Activated T-cell treated with anti-CD3 and anti-CD28 coated beads, Interleukin-2, amount 50 U/mL, for 72 hours (primary cell): ENCODE measurements around the gene ZCCHC14. TPM values are rescaled to one million over a fixed set of nuclear protein-coding genes. Genes with fewer than 3 reads are reported as not detected.
"Not testable (repeated sequence)": the region's sequence is repeated elsewhere in the genome, so short reads cannot be mapped to it uniquely, and the experiment has no call there.

Experiments used
- ATAC-seq, 2 donors: fragments of 150-1000 bp; cut with Tn5 transposase; replicated peaks in 1 of 2; 2 replicates each; pipeline ENCODE4 v1.10.0; 2021; ENCODE audit warnings: moderate library complexity in 2 of 2, mild to moderate bottlenecking in 1 of 2
- DNase-seq, 2 donors: peaks; one replicate each; pipeline ENCODE4 v3.0.0; 2021 to 2022; ENCODE audit warnings: mixed read lengths in 1 of 2
- H3K27ac Mint-ChIP-seq: one replicate; pipeline ENCODE4 v1.8.0; 2022; ENCODE audit warnings: mild to moderate bottlenecking, moderate library complexity, mixed read lengths
- H3K27me3 Mint-ChIP-seq: one replicate; pipeline ENCODE4 v1.8.0; 2022; ENCODE audit warnings: low read depth, mixed read lengths
- H3K36me3 Mint-ChIP-seq, 2 donors: one replicate each; pipeline ENCODE4 v1.8.0; 2022; ENCODE audit warnings: mixed read lengths in 2 of 2, mild to moderate bottlenecking in 1 of 2; ENCODE audit not compliant: insufficient read depth in 2 of 2
- H3K4me1 Mint-ChIP-seq: one replicate; pipeline ENCODE4 v1.8.0; 2022; ENCODE audit warnings: low read depth, mixed read lengths
- H3K4me3 Mint-ChIP-seq, 2 donors: one replicate each; pipeline ENCODE4 v1.8.0; 2022; ENCODE audit warnings: mild to moderate bottlenecking in 2 of 2, mixed read lengths in 2 of 2, moderate library complexity in 2 of 2
- H3K9me3 Mint-ChIP-seq, 2 donors: one replicate each; pipeline ENCODE4 v1.8.0; 2022; ENCODE audit warnings: mixed read lengths in 2 of 2
- total RNA-seq, 2 donors: library from RNA; stranded (reverse); gene quantifications; one replicate each; pipeline ENCODE4 v1.2.3, GENCODE V29; 2022

Gene ZCCHC14
- total RNA-seq, 2 donors from 2014 or later, result 13.6 to 14.1 TPM

GRCh38 chr16:87407511-87408112, 85.2 kb downstream of the ZCCHC14 start:
- Mint-ChIP-seq H3K36me3 (peaks cover 5 to 18% of the 10 kb centered on the region in 2 donors), H3K27me3 (no peaks in the 10 kb centered on the region), H3K9me3 (no peaks in the 10 kb centered on the region), H3K4me3 (no peak overlapping the region), H3K27ac (peak overlapping the region; percentile 63), H3K4me1 (peaks cover 6% of the 10 kb centered on the region)
- DNase-seq (no peak), ATAC-seq (peak in 1 of 2 donors; percentile 38)

- ATAC-seq (peak in 1 of 2 donors; percentile 6), DNase-seq (no peak)
- Mint-ChIP-seq H3K27ac (no peak overlapping the region), H3K27me3 (no peaks in the 10 kb centered on the region), H3K4me3 (no peak overlapping the region), H3K36me3 (peaks cover 5 to 22% of the 10 kb centered on the region in 2 donors), H3K9me3 (no peaks in the 10 kb centered on the region), H3K4me1 (peaks cover 6% of the 10 kb centered on the region)
These were observed 86.2 kb downstream of the ZCCHC14 start for GRCh38 chr16:87406495-87407088.

DNA sequence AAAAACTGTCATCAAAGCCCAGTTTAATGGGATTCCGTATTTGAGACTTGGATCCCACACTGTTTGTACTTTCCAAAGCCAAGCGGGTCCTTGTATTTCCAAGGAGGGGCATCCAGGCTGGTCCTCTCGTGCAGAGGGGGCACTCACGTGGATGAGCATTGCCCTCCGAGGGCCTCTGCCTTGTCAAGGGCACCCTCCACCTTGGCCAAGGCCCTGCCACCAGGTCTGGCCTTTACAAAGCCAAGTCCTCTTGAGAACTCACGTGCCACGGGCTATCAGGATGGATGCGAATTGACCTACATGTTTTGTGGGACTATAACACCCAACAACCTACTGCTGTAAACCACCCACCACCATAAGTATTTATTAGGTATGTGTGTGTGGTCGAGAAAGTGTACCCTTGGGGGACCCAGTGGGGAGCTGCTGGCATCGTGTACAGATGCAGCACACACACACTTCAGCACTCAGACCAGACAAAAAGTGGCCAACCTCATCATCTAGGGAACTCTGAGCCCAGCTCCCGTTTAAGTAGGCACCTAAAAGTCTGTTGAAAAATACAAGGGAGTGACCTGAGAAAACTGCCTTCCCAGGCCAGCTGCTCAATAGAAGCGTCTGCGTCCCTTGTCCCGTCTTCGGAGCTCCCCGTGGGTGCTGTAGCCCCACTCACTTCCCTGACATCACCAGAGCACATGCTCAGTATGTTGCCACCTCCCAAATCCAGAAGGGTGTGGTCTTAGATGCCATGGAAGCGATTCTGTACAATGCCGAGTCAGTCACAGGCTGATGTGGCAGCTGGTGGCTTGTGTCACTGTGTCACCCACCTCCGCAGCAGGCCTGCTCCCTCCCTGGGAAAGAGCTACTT, 87.8 kb downstream of the ZCCHC14 start:
- H3K4me1 Mint-ChIP-seq, result peaks cover 6% of the 10 kb centered on the region
- H3K27ac Mint-ChIP-seq, result no peak overlapping the region
- peaks cover 6 to 32% of the 10 kb centered on the region in 2 donors for H3K36me3 Mint-ChIP-seq
- H3K27me3 Mint-ChIP-seq, result no peaks in the 10 kb centered on the region
- H3K9me3 Mint-ChIP-seq, result no peaks in the 10 kb centered on the region
- no peak overlapping the region for H3K4me3 Mint-ChIP-seq
- ATAC-seq (peak in 1 of 2 donors; percentile 22), DNase-seq (no peak)

- Mint-ChIP-seq H3K4me1 (peaks cover 42% of the 10 kb centered on the region), H3K27me3 (no peaks in the 10 kb centered on the region), H3K36me3 (peaks cover 11 to 25% of the 10 kb centered on the region in 2 donors), H3K4me3 (peak overlapping the region; percentile 54 to 64), H3K9me3 (no peaks in the 10 kb centered on the region), H3K27ac (peak overlapping the region; percentile 97)
- DNase-seq, result no peak
- no peak for ATAC-seq
These were observed 97.5 kb downstream of the ZCCHC14 start for GRCh38 chr16:87395181-87395842.

DNA sequence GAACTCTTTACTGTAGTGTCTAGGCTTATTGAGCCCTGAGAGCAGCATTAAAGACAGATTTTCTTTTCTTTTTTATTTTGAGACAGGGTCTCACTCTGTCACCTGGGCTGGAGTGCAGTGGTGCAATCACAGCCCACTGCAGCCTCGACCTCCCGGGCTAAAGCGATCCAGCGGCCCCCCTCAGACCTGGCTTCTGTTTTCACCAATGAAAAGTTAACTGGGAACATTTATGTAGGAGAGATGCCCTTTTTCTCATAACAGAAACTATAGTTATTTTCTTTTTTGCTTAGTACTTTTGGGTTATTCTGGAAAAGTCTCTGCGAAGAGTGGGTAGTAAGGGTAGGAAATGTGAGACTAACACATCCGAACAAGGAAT, 99.2 kb downstream of the ZCCHC14 start:
- H3K27ac Mint-ChIP-seq, result peak overlapping the region; percentile 97
- peaks cover 11 to 21% of the 10 kb centered on the region in 2 donors for H3K36me3 Mint-ChIP-seq
- ATAC-seq, result no peak
- DNase-seq, result no peak
- no peaks in the 10 kb centered on the region for H3K27me3 Mint-ChIP-seq
- peaks cover 55% of the 10 kb centered on the region for H3K4me1 Mint-ChIP-seq
- H3K4me3 Mint-ChIP-seq, result peak overlapping the region; percentile 89 to 98
- no peaks in the 10 kb centered on the region for H3K9me3 Mint-ChIP-seq

DNA sequence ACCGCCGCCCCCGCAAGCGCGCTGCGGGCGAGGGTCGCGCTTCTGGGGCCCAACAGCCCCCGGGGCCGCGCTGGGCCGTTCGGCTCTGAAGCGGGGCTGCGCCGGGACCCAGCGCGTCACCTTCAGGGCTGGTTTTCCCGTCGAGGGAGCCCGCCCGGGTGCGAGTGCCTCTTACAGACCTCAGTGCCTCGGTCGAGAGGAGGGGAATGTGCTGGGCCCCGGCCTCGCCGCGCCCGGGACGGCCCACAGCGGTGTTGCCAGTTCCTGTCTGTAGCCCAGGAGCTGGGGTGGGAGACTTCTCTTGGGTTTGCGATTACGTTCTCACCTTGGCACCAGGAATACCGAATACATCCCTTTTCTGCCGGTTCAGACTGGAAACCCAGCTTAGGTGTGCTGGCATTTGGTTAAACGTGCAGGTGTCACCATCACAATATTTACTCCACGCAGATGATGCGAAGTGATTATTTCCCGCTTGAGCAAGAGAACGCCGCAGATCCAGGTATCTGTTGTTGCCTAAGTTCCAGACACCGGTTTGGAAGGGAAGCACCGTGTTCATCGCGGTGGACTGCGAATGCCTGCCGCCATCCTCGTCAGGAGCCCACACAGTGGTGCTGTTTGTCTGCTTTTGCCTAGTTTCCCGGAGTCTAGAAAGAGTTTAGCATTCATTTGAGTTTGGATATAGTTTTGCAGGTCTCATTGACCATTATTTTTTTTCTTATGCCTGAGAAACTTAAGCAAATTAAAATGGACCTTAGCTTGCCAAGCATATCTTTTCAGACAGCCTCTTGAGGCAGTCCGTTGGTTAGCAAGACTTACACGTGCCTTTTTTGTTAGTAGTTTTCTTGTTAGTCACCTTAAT, 99.8 kb downstream of the ZCCHC14 start:
- peak; percentile 55 to 62 for DNase-seq
- Mint-ChIP-seq H3K4me3 (peak overlapping the region; percentile 89 to 98), H3K27ac (peak overlapping the region; percentile 97), H3K36me3 (peaks cover 11 to 18% of the 10 kb centered on the region in 2 donors), H3K27me3 (no peaks in the 10 kb centered on the region), H3K4me1 (peaks cover 62% of the 10 kb centered on the region), H3K9me3 (no peaks in the 10 kb centered on the region)
- ATAC-seq, result no peak

- H3K27ac Mint-ChIP-seq, result peak within 1 kb of the TSS; percentile 98
- peaks cover 0 to 1% of the 10 kb centered on the region in 2 donors for H3K9me3 Mint-ChIP-seq
- peaks cover 68% of the 10 kb centered on the region for H3K4me1 Mint-ChIP-seq
- DNase-seq (peak; percentile 97 to 100), ATAC-seq (peak; percentile 72 to 76)
- peak within 1 kb of the TSS; percentile 93 to 98 for H3K4me3 Mint-ChIP-seq
- no peaks in the 10 kb centered on the region for H3K27me3 Mint-ChIP-seq
- peaks cover 11 to 18% of the 10 kb centered on the region in 2 donors for H3K36me3 Mint-ChIP-seq
These were observed 100.6 kb downstream of the ZCCHC14 start, which contains the start of gene MAP1LC3B for GRCh38 chr16:87391950-87392820. Gene MAP1LC3B (plus strand): TSS chr16:87392336. CDS start chr16:87392428, 92 bp downstream.

DNA sequence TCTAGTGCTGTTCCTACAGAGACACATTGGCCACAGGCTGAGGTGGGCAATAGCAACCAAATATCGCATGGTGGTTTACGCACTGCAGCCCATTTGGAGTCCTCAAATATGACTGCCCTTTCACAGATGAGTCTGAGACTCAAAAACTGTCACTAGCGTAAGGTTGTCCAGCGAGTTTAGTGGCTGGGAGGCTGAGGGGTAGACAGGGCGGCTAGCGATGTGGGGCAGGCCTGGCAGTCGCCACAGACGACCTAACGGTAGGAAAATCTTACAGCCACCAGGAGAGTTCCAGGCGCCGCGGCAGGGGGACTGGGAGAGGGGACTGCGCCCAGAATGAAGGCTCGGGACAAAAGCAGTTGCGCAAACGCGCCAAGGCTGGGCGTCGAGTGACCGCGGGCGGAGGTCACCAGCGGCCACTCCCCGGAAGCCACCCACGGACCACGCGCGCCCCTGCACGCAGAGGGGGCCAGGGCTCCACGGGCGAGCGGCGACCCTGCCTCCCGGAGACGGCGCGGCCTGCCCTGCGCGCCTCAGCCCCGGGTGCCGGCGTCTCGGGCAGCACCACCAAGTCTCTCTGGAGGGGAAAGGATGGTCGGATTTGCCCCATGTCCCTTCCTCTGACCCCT, 101.4 kb downstream of the ZCCHC14 start:
- Mint-ChIP-seq H3K36me3 (peaks cover 11 to 17% of the 10 kb centered on the region in 2 donors), H3K27me3 (no peaks in the 10 kb centered on the region), H3K9me3 (peaks cover 0 to 2% of the 10 kb centered on the region in 2 donors), H3K27ac (peak overlapping the region; percentile 98), H3K4me1 (peaks cover 67% of the 10 kb centered on the region), H3K4me3 (peak overlapping the region; percentile 93 to 94)
- DNase-seq (no peak), ATAC-seq (no peak)

DNA sequence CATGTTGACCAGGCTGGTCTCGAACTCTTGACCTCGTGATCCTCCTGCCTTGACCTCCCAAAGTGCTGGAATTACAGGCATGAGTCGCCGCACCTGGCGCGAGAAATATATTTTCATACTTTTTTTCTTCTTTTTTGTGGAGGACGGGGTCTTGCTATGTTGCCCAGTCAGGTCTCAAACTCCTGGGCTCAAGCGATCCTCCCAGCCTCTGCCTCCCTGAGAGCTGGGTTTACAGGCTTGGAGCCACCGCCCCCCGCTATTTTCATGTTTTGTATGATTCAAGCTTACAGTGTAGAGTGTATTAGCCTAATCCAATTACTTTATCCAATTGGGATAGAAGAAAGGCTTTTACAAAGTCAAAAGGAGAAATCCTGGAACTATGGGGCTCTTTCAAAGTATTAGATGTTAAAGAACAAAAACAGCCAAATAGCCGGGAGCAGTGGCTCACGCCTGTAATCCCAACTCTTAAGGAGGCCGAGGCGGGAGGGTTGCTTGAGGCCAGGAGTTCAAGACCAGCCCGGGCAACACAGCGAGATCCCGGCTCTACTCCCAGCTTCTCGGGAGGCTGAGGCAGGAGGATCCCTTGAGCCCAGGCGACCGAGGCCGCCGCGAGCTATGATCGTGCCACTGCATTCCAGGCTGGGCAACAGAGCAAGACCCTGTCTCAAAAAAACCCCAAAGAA, 102.0 kb downstream of the ZCCHC14 start:
- Mint-ChIP-seq H3K36me3 (peaks cover 11 to 16% of the 10 kb centered on the region in 2 donors), H3K9me3 (peaks cover 0 to 2% of the 10 kb centered on the region in 2 donors), H3K27me3 (no peaks in the 10 kb centered on the region), H3K27ac (peak overlapping the region; percentile 98), H3K4me3 (peak overlapping the region; percentile 93 to 94), H3K4me1 (peaks cover 65% of the 10 kb centered on the region)
- no peak for DNase-seq
- ATAC-seq, result no peak

DNA sequence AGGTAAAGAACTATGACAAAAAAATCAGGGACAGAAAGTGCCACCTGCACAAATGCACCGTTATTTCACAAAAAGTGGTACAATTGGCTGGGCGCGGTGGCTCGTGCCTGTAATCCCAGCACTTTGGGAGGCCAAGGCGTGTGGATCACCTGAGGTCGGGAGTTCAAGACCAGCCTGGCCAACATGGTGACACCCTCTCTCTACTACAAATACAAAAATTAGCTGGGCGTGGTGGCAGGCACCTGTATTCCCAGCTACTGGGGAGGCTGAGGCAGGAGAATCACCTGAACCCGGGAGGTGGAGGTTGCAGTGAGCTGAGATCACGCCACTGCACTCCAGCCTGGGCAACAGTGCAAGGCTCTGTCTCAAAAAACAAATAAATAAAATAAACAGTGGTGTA, 102.9 kb downstream of the ZCCHC14 start:
- not testable (repeated sequence) for H3K9me3 Mint-ChIP-seq, DNase-seq, ATAC-seq, H3K27me3 Mint-ChIP-seq
- H3K36me3 Mint-ChIP-seq, result peaks cover 11 to 13% of the 10 kb centered on the region in 2 donors
- peak overlapping the region in 1 of 2 donors; percentile 73 for H3K4me3 Mint-ChIP-seq
- H3K4me1 Mint-ChIP-seq, result peaks cover 63% of the 10 kb centered on the region
- peak overlapping the region; percentile 97 for H3K27ac Mint-ChIP-seq
